Activated effector memory CD4-positive, alpha-beta T cell treated with anti-CD3 and anti-CD28 coated beads, Interleukin-2, amount 50 U/mL, for 16 hours (primary cell): ENCODE results near the gene VTCN1.

Experiments
- DNase-seq: peaks from one replicate; pipeline ENCODE4 v3.0.0-alpha.2; 2020

VTCN1 gene

DNA sequence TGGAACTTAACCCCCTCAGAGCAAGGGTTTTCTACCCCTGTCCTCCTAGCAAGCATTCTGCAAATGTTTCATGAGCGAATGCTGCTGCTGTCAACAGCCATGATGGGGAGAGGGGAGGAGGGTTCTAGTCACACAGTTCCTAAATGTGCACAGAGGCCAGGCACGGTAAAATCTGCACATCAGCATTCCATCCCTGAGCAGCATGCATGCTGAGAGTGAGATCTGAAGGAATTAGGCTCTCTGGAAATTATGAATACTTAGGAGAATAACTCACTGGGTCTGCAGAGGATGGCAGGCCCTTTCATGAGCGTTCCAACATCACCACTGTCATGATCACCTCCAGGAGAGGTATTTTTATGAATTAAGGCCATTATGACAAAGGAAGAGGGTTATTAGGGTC is 2.1 kb downstream of the VTCN1 start:
- DNase-seq, result no peak

DNA sequence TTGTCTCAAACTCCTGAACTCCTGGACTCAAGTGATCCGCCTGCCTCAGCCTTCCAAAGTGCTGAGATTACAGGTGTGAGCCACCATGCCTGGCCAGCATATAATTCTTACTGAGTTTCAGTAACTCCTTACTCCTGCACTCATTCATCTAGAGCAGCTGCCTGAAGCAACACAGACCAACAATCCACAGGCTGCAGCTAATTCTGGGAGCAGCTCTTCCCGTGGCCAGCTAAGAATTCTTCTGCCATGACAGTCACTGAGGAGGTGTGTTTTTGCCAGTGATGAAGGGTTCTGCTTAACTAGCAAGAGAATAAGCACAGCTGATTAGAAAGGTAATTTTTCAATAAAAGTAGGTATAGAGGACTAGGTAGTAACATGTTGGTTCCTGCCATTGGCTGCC is 5.4 kb downstream of the VTCN1 start:
- DNase-seq, result no peak

GRCh38 chr1:117201808-117202207 is 8.9 kb downstream of the VTCN1 start:
- DNase-seq, result no peak

DNA sequence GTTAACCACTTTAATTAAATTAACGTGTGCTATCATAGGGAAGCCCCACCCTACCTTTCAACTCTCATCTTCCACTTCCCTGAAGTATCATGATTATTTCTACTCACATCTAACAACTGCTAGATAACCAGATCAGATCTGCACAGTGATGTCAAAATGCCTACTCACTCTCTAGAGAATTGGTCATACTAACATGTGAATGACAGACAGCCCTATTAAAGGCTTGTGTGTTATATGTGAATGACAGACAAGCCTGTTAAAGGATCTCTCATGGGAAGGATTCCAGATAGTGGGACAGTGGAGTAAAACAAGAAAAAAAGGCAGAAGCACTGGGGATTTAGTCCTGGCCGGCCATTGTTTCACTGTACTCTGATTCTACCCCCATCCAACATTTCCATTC is 12.6 kb downstream of the VTCN1 start:
- DNase-seq, result no peak

DNA sequence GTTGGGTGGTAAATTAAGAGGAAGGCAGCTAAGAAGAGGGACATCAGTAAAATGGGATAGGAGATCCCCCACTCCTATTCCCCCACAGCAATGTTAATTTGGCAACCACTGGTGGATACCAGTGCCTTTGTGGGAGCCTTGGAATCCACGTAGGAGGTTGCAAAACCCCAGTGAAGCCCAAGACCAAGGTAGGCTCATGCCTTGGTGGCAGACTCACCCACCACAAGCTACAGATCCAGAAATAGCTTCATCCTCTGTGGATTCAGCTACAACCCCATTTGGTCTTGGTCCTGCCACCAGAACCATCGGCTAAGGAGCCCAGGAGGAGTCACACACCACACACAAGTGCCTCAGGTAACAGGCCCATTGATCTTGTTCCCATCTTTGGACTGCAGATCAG is 21.0 kb downstream of the VTCN1 start:
- no peak for DNase-seq

GRCh38 chr1:117188816-117189437 is 21.8 kb downstream of the VTCN1 start:
- no peak for DNase-seq

- no peak for DNase-seq
Measured at GRCh38 chr1:117188170-117188815, 22.4 kb downstream of the VTCN1 start.

DNA sequence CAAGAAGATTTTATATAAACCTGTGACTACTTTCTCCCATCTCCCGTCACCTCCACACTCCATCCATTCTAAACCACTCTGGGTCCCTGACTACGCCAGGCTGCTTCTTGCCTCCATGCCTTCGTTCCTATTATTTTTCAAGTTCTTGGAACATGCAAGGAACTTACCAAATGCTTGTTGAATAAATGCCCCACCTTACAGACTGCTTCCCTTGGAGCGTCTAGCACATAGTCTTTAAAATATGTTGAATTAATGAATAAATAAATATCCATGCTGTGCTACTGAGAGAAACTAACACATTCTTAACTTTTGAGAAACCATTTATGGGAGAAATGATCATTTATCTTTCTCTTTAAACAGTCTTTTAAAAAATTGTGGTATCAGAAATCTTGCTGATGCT is 27.6 kb downstream of the VTCN1 start:
- no peak for DNase-seq

- DNase-seq, result no peak
Measured at GRCh38 chr1:117182319-117182718, 28.4 kb downstream of the VTCN1 start.

DNA sequence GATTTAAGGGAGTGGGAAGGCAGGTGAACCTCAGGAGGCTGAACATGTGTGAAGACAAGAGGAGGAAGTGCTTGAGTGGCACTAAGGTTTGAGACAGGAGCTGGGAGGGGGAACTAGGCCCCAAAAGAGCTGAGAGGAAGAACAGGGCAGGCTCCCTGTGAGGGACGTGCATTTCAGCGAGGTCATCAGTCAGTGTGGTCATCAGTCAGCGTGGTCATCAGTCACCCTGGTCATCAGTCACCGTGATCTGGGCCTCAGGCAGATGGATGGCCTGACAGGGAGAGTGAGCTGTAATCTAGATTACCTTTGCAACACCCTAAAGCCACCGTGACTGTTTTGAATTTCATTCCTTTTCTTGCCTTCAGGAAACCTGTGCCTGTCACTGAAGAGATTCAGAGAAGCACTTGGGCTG is 29.1 kb downstream of the VTCN1 start:
- no peak for DNase-seq

GRCh38 chr1:117180147-117180967 is 30.4 kb downstream of the VTCN1 start:
- DNase-seq, result no peak

DNA sequence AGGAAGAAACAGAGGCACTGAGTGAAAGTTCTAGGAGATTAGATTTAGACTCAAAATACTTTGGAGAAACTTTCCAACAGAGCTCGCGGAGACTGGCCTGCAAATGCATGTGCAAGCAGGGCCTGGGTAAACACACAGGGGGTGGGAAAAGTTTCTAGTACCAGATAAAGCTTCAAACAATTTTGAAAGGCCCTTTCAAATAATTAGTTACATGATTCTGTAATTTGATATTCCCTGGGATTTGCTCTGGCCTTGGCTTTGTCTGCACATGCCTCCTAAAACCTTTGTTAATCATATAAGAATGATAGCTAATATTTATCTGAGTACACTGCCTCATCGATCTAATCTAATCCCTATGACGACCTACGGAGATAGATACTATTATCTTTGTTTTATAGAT is 31.3 kb downstream of the VTCN1 start:
- no peak for DNase-seq

GRCh38 chr1:117178756-117179155 is 32.0 kb downstream of the VTCN1 start:
- DNase-seq, result no peak

DNA sequence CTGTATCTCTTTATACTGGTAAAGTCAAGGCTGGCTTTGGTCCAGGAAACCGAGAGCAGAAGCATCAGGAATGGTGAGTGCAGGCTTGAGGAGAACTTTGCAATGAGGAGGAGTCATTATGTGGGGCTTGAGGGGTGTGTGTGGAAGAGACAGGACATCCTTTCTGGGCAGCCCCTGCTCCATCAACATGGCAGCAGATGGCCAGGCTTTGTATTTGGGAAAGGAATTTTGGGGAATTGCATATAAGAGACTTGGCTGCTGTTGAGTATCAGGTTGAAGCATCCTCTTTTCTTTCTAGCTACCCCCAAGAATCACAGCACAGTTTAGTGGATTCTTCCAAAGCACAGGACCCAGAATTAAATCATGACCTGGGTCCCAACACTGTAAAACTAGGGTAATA is 33.4 kb downstream of the VTCN1 start:
- no peak for DNase-seq

- DNase-seq, result no peak
Measured at GRCh38 chr1:117176579-117176978, 34.1 kb downstream of the VTCN1 start.

DNA sequence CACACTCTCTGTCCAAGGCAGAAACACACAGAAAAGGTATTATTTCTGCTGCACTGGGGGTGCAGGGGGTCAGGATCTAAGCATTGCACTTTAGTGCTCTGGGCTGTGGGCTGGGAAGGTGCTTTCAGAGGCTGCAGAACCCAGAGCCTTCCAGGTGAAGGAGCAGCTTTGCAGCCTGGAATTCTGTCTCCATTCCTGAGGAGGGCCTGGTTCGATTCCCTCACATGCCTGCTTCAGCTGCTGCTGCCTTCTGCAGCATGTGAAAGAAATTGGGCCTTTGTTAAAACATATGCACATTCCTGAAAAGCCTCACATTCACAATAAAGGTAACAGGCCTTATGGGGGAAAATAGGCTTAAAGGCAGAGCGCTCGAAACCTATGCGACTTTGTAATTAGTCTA is 35.9 kb downstream of the VTCN1 start:
- no peak for DNase-seq

DNA sequence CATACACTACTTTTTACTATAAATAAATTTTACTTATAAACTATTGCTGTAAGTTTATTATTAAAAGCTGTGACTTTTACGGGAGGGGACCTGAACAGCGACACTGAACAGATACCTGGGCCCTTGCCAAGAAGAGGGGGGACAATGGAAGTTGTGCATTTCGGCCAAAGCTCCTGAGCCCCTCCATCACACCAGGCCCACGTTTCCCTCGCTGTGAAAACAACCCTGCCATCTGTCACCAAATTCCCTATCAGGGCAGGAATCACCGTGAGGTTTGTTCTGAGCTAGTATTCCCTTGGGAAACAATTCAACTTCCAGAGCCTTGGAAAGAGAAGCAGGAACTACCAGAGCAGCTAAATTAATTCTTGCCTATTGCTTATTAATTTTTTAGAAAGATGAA is 37.0 kb downstream of the VTCN1 start:
- DNase-seq, result no peak

DNA sequence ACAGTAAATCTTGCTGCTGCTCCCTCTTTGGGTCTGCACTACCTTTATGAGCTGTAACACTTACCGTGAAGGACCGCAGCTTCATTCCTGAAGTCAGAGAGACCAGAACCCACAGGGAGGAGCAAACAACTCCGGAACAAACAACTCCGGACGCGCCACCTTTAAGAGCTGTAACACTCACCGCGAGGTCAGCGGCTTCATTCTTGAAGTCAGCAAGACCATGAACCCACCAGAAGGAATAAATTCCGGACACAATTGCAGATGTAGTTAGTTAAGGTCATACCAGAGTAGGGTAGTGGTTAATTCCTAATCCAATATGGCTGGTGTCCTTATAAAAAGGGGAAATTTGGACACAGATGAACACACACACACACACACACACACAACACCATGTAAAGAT is 37.7 kb downstream of the VTCN1 start:
- no peak for DNase-seq

DNA sequence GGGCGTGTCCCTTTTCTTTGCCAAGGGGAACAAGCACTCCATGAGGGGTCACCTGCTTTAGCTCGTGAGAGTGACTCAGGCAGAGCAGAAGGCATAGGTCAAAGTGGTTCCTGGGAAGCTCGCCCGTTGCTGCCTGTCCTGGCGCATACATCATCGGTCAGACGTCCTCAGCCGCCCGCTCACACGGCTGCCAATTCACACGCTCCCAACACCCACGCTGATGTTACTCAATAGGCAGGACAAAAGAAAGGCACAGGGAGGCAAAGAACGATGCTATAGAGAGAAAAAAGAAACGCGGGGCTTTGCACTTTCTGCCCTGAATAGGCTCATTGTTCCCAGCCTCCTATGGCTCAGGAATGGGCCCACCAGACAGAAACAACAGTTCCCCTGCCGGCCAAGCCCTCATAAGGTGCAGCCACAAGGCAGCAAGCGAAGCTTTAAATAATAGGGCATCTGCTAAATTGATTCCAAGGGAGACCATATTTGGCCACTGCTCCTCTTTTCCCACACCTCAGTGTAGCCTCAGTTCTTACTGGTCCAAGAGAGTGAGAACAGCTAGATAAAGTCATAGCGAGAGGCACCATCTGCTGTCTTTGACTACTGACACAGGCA is 38.7 kb downstream of the VTCN1 start:
- no peak for DNase-seq

- no peak for DNase-seq
Measured at GRCh38 chr1:117169871-117170596, 40.7 kb downstream of the VTCN1 start.

DNA sequence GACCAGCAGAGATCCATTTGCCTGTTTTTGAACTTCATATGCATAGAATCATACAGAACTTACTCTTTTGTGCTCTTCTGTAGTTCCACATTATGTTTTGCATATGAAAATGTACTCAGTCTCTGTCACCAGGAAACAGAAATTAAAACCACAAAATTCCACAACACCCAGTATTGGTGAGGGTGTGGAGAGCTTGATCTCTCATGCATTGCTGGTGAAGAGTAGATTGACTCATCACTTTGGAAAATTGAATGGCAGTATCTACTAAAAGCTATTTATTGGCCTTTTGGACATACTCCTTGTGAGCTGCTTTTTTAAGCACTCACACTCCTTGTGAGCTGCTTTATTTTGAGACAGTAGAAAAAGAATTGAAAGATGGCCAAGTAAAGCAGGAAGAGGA is 43.3 kb downstream of the VTCN1 start:
- no peak for DNase-seq

DNA sequence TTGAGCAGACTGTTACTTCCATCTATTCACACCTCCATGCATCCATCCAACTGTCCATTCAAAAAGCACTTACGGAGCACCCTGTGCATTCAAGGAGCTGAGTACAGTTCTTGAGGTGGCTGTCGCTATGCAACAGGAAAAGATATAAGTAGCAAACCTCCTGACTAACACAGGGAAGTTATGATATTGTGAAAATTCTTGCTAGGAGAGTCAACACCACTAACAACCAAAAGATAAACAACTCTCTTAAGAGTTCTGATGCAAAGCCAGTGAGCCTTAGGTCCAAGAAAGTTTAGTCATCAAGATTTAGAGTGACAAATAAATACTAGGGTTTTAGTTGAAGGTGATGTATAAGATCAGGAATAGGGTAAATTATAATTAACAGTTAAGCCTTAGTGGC is 44.7 kb downstream of the VTCN1 start:
- no peak for DNase-seq

GRCh38 chr1:117164209-117164608 is 46.5 kb downstream of the VTCN1 start:
- no peak for DNase-seq
